ENCODE data around the gene PTPN1. TPM values are rescaled to one million over a fixed set of nuclear protein-coding genes. Genes with fewer than 3 reads are reported as not detected.

Gene PTPN1
- total RNA-seq, 2 experiments from 2014 or later, result 82.3 to 82.8 TPM

GRCh38 chr20:50629670-50630045, 119.5 kb downstream of the PTPN1 start:
- no peaks in the 10 kb centered on the region for H3K4me1 ChIP-seq (ENCODE audit: insufficient read depth, low read length)
- H3K9me3 ChIP-seq (ENCODE audit: control insufficient read depth in 1 of 2, insufficient read depth in 1 of 2, low read length in 2 of 2), result peaks cover 0 to under 1% of the 10 kb centered on the region in 2 experiments
- H3K27ac Mint-ChIP-seq, result no peak overlapping the region
- H3K27me3 ChIP-seq (ENCODE audit: control insufficient read depth in 1 of 2, insufficient read depth in 2 of 2, low read length in 2 of 2), result no peaks in the 10 kb centered on the region
- TF ChIP-seq CTCF (IDR thresholded peaks at IDR 0.05), result no peak
- no peak overlapping the region for H3K4me3 Mint-ChIP-seq
- ATAC-seq (ENCODE audit: poor library complexity) (no peak), DNase-seq (no peak)
- POLR2A ChIA-PET, result no interaction called here
- H3K27me3 Mint-ChIP-seq, result no peaks in the 10 kb centered on the region
- no peak overlapping the region for H3K4me3 ChIP-seq (ENCODE audit: low read length)
- no peak overlapping the region for H3K27ac ChIP-seq (ENCODE audit: low read depth in 1 of 2, low read length in 2 of 2)
- CTCF ChIA-PET, result no interaction called here
- no peaks in the 10 kb centered on the region for H3K9me3 Mint-ChIP-seq
- intact Hi-C loops (cut with DNase I, micrococcal nuclease), result no loop called here
- no peaks in the 10 kb centered on the region for H3K36me3 ChIP-seq (ENCODE audit: insufficient read depth, low read length)
- no peaks in the 10 kb centered on the region for H3K4me1 Mint-ChIP-seq (ENCODE audit: low read depth)
- no peaks in the 10 kb centered on the region for H3K36me3 Mint-ChIP-seq (ENCODE audit: low read depth)

- CTCF ChIA-PET, result no interaction called here
- no peaks in the 10 kb centered on the region for H3K27me3 ChIP-seq (ENCODE audit: control insufficient read depth in 1 of 2, insufficient read depth in 2 of 2, low read length in 2 of 2)
- TF ChIP-seq CTCF (IDR thresholded peaks at IDR 0.05), result no peak
- intact Hi-C loops (cut with DNase I, micrococcal nuclease), result no loop called here
- no peaks in the 10 kb centered on the region for H3K36me3 ChIP-seq (ENCODE audit: insufficient read depth, low read length)
- no peak overlapping the region for H3K4me3 ChIP-seq (ENCODE audit: low read length)
- no peak for ATAC-seq (ENCODE audit: poor library complexity)
- no peak overlapping the region for H3K4me3 Mint-ChIP-seq
- no peak overlapping the region for H3K27ac Mint-ChIP-seq
- DNase-seq, result no peak
- POLR2A ChIA-PET, result no interaction called here
- H3K9me3 ChIP-seq (ENCODE audit: control insufficient read depth in 1 of 2, insufficient read depth in 1 of 2, low read length in 2 of 2), result no peaks in the 10 kb centered on the region
- H3K4me1 ChIP-seq (ENCODE audit: insufficient read depth, low read length), result no peaks in the 10 kb centered on the region
- H3K27ac ChIP-seq (ENCODE audit: low read depth in 1 of 2, low read length in 2 of 2), result no peak overlapping the region
- H3K36me3 Mint-ChIP-seq (ENCODE audit: low read depth), result no peaks in the 10 kb centered on the region
- H3K4me1 Mint-ChIP-seq (ENCODE audit: low read depth), result no peaks in the 10 kb centered on the region
- H3K27me3 Mint-ChIP-seq, result no peaks in the 10 kb centered on the region
- no peaks in the 10 kb centered on the region for H3K9me3 Mint-ChIP-seq
Measured at GRCh38 chr20:50630578-50631263, 120.5 kb downstream of the PTPN1 start.

- H3K4me1 ChIP-seq (ENCODE audit: insufficient read depth, low read length), result no peaks in the 10 kb centered on the region
- H3K4me1 Mint-ChIP-seq (ENCODE audit: low read depth), result no peaks in the 10 kb centered on the region
- ChIA-PET POLR2A (no interaction called here), CTCF (no interaction called here)
- no peaks in the 10 kb centered on the region for H3K9me3 Mint-ChIP-seq
- H3K4me3 Mint-ChIP-seq, result no peak overlapping the region
- ATAC-seq (ENCODE audit: poor library complexity) (no peak), DNase-seq (no peak)
- no peaks in the 10 kb centered on the region for H3K36me3 Mint-ChIP-seq (ENCODE audit: low read depth)
- no peak overlapping the region for H3K27ac Mint-ChIP-seq
- H3K27me3 Mint-ChIP-seq, result no peaks in the 10 kb centered on the region
- H3K4me3 ChIP-seq (ENCODE audit: low read length), result no peak overlapping the region
- intact Hi-C loops (cut with DNase I, micrococcal nuclease), result no loop called here
- H3K27ac ChIP-seq (ENCODE audit: low read depth in 1 of 2, low read length in 2 of 2), result no peak overlapping the region
- no peak for TF ChIP-seq CTCF (IDR thresholded peaks at IDR 0.05)
- no peaks in the 10 kb centered on the region for H3K9me3 ChIP-seq (ENCODE audit: control insufficient read depth in 1 of 2, insufficient read depth in 1 of 2, low read length in 2 of 2)
- H3K27me3 ChIP-seq (ENCODE audit: control insufficient read depth in 1 of 2, insufficient read depth in 2 of 2, low read length in 2 of 2), result no peaks in the 10 kb centered on the region
- no peaks in the 10 kb centered on the region for H3K36me3 ChIP-seq (ENCODE audit: insufficient read depth, low read length)
Measured at GRCh38 chr20:50632236-50632635, 122.1 kb downstream of the PTPN1 start.

All from CD4-positive, alpha-beta T cell (primary cell).